HepG2 (cell line): ENCODE measurements around the gene NES. TPM values are rescaled to one million over a fixed set of nuclear protein-coding genes. Genes with fewer than 3 reads are reported as not detected.

Experiments
- ATAC-seq: fragments of 200-7000 bp; cut with Tn5 transposase; 3 replicates; pipeline ENCODE4 v1.9.1; 2020; ENCODE audit warnings: mild to moderate bottlenecking, moderate library complexity
- BruUV-seq: library from RNA; stranded (reverse); fragments of 400-500 nt; replicated peaks from 2 replicates; lab custom pipeline; 2021; lab: Mats Ljungman, UMichigan
- CTCF ChIA-PET: fragments of 300-600 bp; formaldehyde crosslinking; extraction: SDS; loops from one replicate; lab custom pipeline; 2021; ENCODE audit warnings: low total read pairs, inconsistent platforms, low intra/inter-chr PET ratio; lab: Yijun Ruan, JAX
- POLR2A ChIA-PET: fragments of 350-600 bp; sonication (Branson Sonifier 250); formaldehyde crosslinking; loops from one replicate; lab custom pipeline; 2020; ENCODE audit warnings: antibody characterized with exemption, inconsistent platforms; lab: Yijun Ruan, JAX
- DNase-seq: peaks from one replicate; pipeline ENCODE4 v3.0.0-alpha.2; 2015; ENCODE audit warnings: low spot score
- FAIRE-seq: peaks from 3 replicates; lab custom pipeline; 2011; peaks lifted over from hg19 to GRCh38; lab: Jason Lieb, UNC
- H2AFZ ChIP-seq: one replicate; pipeline ENCODE4 v1.6.1; 2011; ENCODE audit warnings: low read length, inconsistent platforms
- H3K27ac ChIP-seq: fragments of 300-600 bp; 3 replicates; pipeline ENCODE4 v1.8.0; 2011; ENCODE audit warnings: mixed run types, mild to moderate bottlenecking, mixed read lengths, low read length, inconsistent platforms; ENCODE audit not compliant: insufficient read depth; ENCODE audit errors: extremely low read length
- H3K27me3 ChIP-seq, 2 experiments: fragments of 200-600 bp in 1 of 2; 2 replicates in 1 of 2; 3 replicates in 1 of 2; pipeline versions ENCODE4 v1.6.0 to v1.8.0; 2011; ENCODE audit warnings: low read length in 2 of 2, mild to moderate bottlenecking in 2 of 2, moderate library complexity in 2 of 2, inconsistent platforms in 1 of 2; ENCODE audit not compliant: insufficient read depth in 2 of 2, control insufficient read depth in 1 of 2
- H3K36me3 ChIP-seq, 2 experiments: fragments of 200-600 bp in 1 of 2; replicated peaks in 1 of 2; 2 replicates in 1 of 2; 3 replicates in 1 of 2; pipeline versions ENCODE4 v1.5.1 to v1.8.0; 2011; ENCODE audit warnings: low read length in 2 of 2, inconsistent platforms in 1 of 2; ENCODE audit not compliant: insufficient read depth in 2 of 2, control insufficient read depth in 1 of 2
- H3K4me1 ChIP-seq: 2 replicates; pipeline ENCODE4 v1.5.1; 2012; ENCODE audit warnings: low read length, inconsistent platforms; ENCODE audit not compliant: insufficient read depth
- H3K4me2 ChIP-seq: 2 replicates; pipeline ENCODE4 v1.6.0; 2011; ENCODE audit warnings: low read depth, low read length, inconsistent platforms
- H3K4me3 ChIP-seq, 3 experiments: fragments of 200-600 bp in 1 of 3; sonication (generic), shearing (Covaris generic) in 1 of 3; replicated peaks in 1 of 3; 2 replicates each; pipeline ENCODE4 v1.5.1; 2011 to 2016; ENCODE audit warnings: low read length in 3 of 3, inconsistent platforms in 2 of 3, low read depth in 2 of 3, mild to moderate bottlenecking in 2 of 3, control low read depth in 1 of 3, mixed read lengths in 1 of 3; ENCODE audit not compliant: insufficient read depth in 1 of 3
- H3K79me2 ChIP-seq: one replicate; pipeline ENCODE4 v1.6.1; 2011; ENCODE audit warnings: low read length, inconsistent platforms; ENCODE audit not compliant: insufficient read depth
- H3K9ac ChIP-seq: 2 replicates; pipeline ENCODE4 v1.6.0; 2011; ENCODE audit warnings: mild to moderate bottlenecking, low read depth, low read length, inconsistent platforms; ENCODE audit not compliant: insufficient read depth
- H3K9me3 ChIP-seq: 2 replicates; pipeline ENCODE4 v1.5.1; 2012; ENCODE audit warnings: mild to moderate bottlenecking, low read length
- H4K20me1 ChIP-seq: 2 replicates; pipeline ENCODE4 v1.6.0; 2011; ENCODE audit warnings: inconsistent platforms, mild to moderate bottlenecking, low read length, moderate library complexity; ENCODE audit not compliant: insufficient read depth
- ZMYM2 ChIP-seq: sonication (generic); formaldehyde crosslinking; IDR thresholded peaks from 2 replicates; pipeline ENCODE4 v1.8.0; 2022; ENCODE audit warnings: mild to moderate bottlenecking, missing genetic modification reagents
- WGBS: methylation state at CpG from one replicate; pipeline ENCODE4 v1.1.6; 2017; ENCODE audit warnings: low lambda C conversion rate; 5-methylcytosine and 5-hydroxymethylcytosine counted together
- in situ Hi-C: cut with HindIII; loops from 2 replicates; pipeline ENCODE4 v1.10.0; 2017; ENCODE audit warnings: low pct_unique_long_range_greater_than_20kb; ENCODE audit not compliant: extremely low pct_ligation_motif_present
- intact Hi-C: fragments of 100-400 bp; cut with micrococcal nuclease; formaldehyde crosslinking; loops from one replicate; pipeline ENCODE4 v1.10.0; 2022; ENCODE audit not compliant: unreplicated experiment
- polyA plus RNA-seq, 8 experiments: library from polyadenylated mRNA; depleted of rRNA in 3 of 8; stranded (reverse) in 7 of 8; unstranded in 1 of 8; fragments of >200 nt; fragmentation: Illumina TruSeq in 4 of 8; extraction: Trizol in 4 of 8; gene quantifications; 2 replicates each; pipeline versions ENCODE4 v1.2.1 to v1.2.3, GENCODE V29; 2011 to 2016; ENCODE audit warnings: low read depth in 4 of 8, missing spikeins in 1 of 8, mixed read lengths in 1 of 8; ENCODE audit not compliant: insufficient read depth in 1 of 8
- total RNA-seq, 5 experiments: library from RNA; depleted of rRNA; stranded (reverse); fragments of >200 nt; fragmentation: Illumina TruSeq; extraction: Trizol; gene quantifications; 2 replicates each; pipeline ENCODE4 v1.2.3, GENCODE V29; 2016; ENCODE audit warnings: low read depth in 1 of 5
- TF ChIP-seq, protein P1 (sequence below): sonication (generic); formaldehyde crosslinking; IDR thresholded peaks from 2 replicates; pipeline ENCODE4 v1.4.0; 2020; ENCODE audit warnings: missing genetic modification reagents

The NES gene
- total and polyA plus RNA-seq, 2 of the 13 experiments (the other 11 are each of a cell fraction or from before 2014, with no cell fraction given): 1.7 to 16.6 TPM

DNA sequence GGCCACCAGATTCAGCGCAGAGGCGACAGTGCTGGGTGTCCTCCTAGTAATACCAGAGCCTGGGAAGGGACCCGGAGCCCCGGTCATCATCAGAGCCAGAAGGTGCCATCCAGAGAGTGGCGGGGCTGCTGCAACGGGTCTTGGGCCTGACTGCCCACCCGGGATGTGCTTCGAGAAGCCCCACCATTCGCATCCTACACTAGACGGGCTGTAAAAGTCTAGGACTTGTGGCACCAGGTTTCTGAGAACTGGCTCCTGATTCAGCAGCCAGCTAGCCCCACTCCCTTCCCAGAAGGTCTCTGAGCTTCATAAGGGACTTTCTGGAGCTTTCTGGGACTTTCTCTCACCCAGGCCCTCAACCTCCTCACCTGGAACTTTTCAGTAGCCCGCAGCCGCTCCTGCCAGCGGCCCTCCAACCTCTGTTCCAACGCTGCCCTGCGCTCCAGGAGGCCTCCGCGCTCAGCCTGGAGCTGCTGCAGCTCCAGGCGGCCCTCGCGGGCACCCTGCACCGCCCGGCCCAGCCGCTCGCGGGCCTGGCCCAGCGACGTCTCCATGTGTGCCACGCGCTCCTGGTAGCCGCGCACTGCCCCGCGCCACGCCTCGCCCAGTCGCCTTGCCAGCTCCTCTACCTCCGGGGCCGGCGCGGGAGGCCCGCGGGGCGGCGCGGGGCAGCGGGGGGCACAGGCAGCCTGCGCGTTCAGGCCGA is 940 bp downstream of the NES start:
- Histone ChIP-seq H3K79me2 (peaks cover 2% of the 10 kb centered on the region), H3K4me2 (peak overlapping the region; percentile 81), H3K4me3 (peak overlapping the region; percentile 34 to 63 (median 58); a peak in 5 of 6 replicates), H2AFZ (no peak overlapping the region), H3K4me1 (peaks cover 53% of the 10 kb centered on the region), H3K27me3 (peaks cover 2 to 24% of the 10 kb centered on the region in 2 experiments), H3K27ac (no peak overlapping the region), H4K20me1 (no peaks in the 10 kb centered on the region), H3K9me3 (no peaks in the 10 kb centered on the region), H3K9ac (peak overlapping the region; percentile 41; the same call in 1 of the 2 replicates), H3K36me3 (no peaks in the 10 kb centered on the region)
- WGBS: 77% methylated on average over 28 of the region's 49 CpGs
- ATAC-seq (peak; percentile 20), FAIRE-seq (no peak), DNase-seq (no peak)
- intact Hi-C loops: loop anchor here (2.0 kb wide), 1 partner anchor 49 kb away; no protein-coding TSS in a partner anchor
- in situ Hi-C loops: no loop called here
- TF ChIP-seq ZMYM2: no peak
- TF ChIP-seq, protein P1, sequence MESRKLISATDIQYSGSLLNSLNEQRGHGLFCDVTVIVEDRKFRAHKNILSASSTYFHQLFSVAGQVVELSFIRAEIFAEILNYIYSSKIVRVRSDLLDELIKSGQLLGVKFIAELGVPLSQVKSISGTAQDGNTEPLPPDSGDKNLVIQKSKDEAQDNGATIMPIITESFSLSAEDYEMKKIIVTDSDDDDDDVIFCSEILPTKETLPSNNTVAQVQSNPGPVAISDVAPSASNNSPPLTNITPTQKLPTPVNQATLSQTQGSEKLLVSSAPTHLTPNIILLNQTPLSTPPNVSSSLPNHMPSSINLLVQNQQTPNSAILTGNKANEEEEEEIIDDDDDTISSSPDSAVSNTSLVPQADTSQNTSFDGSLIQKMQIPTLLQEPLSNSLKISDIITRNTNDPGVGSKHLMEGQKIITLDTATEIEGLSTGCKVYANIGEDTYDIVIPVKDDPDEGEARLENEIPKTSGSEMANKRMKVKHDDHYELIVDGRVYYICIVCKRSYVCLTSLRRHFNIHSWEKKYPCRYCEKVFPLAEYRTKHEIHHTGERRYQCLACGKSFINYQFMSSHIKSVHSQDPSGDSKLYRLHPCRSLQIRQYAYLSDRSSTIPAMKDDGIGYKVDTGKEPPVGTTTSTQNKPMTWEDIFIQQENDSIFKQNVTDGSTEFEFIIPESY (CRISPR knock-in tag): peak; percentile 35
- ChIA-PET POLR2A (interaction anchor here (0.8 to 9.1 kb wide), 4 partner anchors 13 to 65 kb away, joined by 4 to 189 read pairs (median 6); partner anchors contain the start of genes METTL25B and MRPL24), CTCF (interaction anchor here (1.0 to 5.1 kb wide), 2 partner anchors 18 to 57 kb away, joined by 3 to 166 read pairs; partner anchors contain the start of gene HAPLN2)
- no TSS peak for BruUV-seq
